Lower leg skin (tissue), 3 donors: ENCODE measurements around the gene GNG2.

Source experiments
- CTCF ChIP-seq, 3 donors: fragments of 450-650 bp; IDR thresholded peaks; one replicate each; pipeline ENCODE4 v1.5.1; 2016; ENCODE audit warnings: antibody characterized with exemption in 3 of 3, mild to moderate bottlenecking in 3 of 3, moderate library complexity in 2 of 3
- POLR2A ChIP-seq, 2 donors: fragments of 450-650 bp; IDR thresholded peaks; one replicate each; pipeline ENCODE4 v1.6.1; 2016 to 2017; ENCODE audit warnings: antibody characterized with exemption in 2 of 2, mild to moderate bottlenecking in 1 of 2, moderate library complexity in 1 of 2

- TF ChIP-seq CTCF (IDR thresholded peaks at IDR 0.05) (no peak), POLR2A (IDR thresholded peaks at IDR 0.05) (no peak)
Measured at GRCh38 chr14:51939226-51939625, 78.8 kb downstream of the GNG2 start.
